Measurements from ENCODE around the gene PMS1.
A peak's percentile ranks its signal among the peaks of the same experiment; 100 is the strongest.

PMS1 gene

DNA sequence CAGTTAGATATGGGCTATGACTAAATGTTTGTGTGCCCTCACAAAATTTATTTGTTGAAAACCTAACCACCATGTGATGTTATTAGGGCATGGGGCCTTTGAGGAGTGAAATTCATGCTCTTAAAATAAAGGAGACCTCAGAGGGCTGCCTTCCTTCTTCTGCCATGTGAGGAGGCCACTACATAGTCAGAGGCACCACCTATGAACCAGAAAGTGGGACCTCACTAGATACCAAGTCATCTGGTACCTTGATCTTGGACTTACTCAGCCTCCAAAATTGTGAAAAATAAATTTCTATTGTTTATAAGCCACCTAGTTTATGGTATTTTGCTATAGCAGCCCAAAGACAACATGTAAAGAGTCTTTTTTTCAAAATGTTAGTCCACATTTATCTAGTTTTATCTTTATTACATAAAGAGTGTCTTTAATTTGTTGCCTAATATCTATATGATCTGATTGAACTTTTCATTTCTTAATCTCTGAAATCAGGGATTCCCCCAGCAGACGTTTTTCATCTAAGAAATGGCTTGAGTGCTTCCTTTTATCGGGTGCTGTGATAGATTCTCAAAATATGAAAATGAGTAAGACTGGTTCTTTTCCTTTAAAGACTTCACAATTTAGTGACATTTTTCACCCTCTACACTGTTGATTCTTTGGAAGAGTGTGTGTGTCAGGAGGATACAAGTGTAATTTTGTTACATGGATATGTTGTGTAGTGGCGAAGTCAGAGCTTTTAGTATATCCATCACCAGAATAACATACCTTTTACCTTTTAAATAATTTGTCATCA lies 34.2 kb downstream of the PMS1 start:
- Histone ChIP-seq H2BK12ac (ENCODE audit: low read length in 2 of 2) (no peak overlapping the region), H3K18ac (ENCODE audit: low read depth in 1 of 2, low read length in 2 of 2) (no peak overlapping the region), H3K23ac (ENCODE audit: low read length in 2 of 2) (no peak overlapping the region), H2BK5ac (ENCODE audit: low read depth, low read length, poor library complexity, severe bottlenecking) (no peak overlapping the region), H3K4me2 (ENCODE audit: low read length, poor library complexity, severe bottlenecking) (no peak overlapping the region), H3K27me3 (ENCODE audit: control insufficient read depth in 1 of 2, insufficient read depth in 1 of 2, low read length in 2 of 2) (no peaks in the 10 kb centered on the region), H2AK5ac (ENCODE audit: low read length, severe bottlenecking) (no peak overlapping the region), H3K9me3 (ENCODE audit: control insufficient read depth, low read length) (peaks cover 6% of the 10 kb centered on the region), H3K79me1 (replicated peaks; ENCODE audit: low read length, poor library complexity, severe bottlenecking) (peaks cover 8% of the 10 kb centered on the region), H2AFZ (ENCODE audit: low read depth, low read length) (no peak overlapping the region), H3K4ac (ENCODE audit: low read depth in 1 of 2, low read length in 2 of 2) (no peak overlapping the region), H3K36me3 (ENCODE audit: control insufficient read depth in 1 of 2, insufficient read depth in 2 of 2, low read depth in 1 of 2, low read length in 2 of 2) (peaks cover 4 to 26% of the 10 kb centered on the region in 2 experiments), H4K91ac (ENCODE audit: low read length) (no peak overlapping the region), H3K9ac (ENCODE audit: low read length) (peak overlapping the region; percentile 47), H4K8ac (ENCODE audit: low read length) (no peak overlapping the region), H2BK15ac (ENCODE audit: low read depth, poor library complexity, severe bottlenecking) (no peak overlapping the region), H2BK120ac (ENCODE audit: low read depth, low read length) (no peak overlapping the region), H3K4me3 (ENCODE audit: insufficient read depth in 1 of 2, low read depth in 1 of 2, low read length in 2 of 2) (no peak overlapping the region), H3K27ac (ENCODE audit: low read length, poor library complexity, severe bottlenecking) (no peak overlapping the region), H3K4me1 (ENCODE audit: control insufficient read depth, insufficient read depth, low read depth, low read length) (peaks cover 2% of the 10 kb centered on the region), H3K14ac (ENCODE audit: low read length in 2 of 2) (no peak overlapping the region)
- WGBS, result no CpG with 5 or more reads among the region's 3 CpGs
- no peak for DNase-seq

DNA sequence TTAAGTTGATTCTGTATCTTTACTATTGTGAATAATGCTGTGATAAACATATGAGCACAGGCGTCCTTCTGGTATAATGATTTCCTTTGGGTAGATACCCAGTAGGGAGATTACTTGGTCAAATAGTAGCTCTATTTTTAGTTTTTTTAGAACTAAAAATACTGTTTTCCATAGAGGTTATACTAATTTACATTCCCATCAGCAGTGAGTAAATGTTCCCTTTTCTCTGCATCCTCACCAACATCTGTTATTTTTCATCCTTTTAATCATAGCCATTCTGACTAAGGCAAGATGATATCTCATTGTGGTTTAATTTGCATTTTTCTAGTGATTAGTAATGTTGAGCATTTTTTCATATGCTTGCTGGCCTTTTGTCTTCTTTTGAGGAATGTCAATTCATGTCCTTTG lies 35.1 kb downstream of the PMS1 start:
- no peak overlapping the region for H3K4me3 ChIP-seq (ENCODE audit: insufficient read depth in 1 of 2, low read depth in 1 of 2, low read length in 2 of 2)
- no peak overlapping the region for H3K18ac ChIP-seq (ENCODE audit: low read depth in 1 of 2, low read length in 2 of 2)
- no peak overlapping the region for H2AFZ ChIP-seq (ENCODE audit: low read depth, low read length)
- H3K23ac ChIP-seq (ENCODE audit: low read length in 2 of 2), result no peak overlapping the region
- H3K27ac ChIP-seq (ENCODE audit: low read length, poor library complexity, severe bottlenecking), result no peak overlapping the region
- H2AK5ac ChIP-seq (ENCODE audit: low read length, severe bottlenecking), result no peak overlapping the region
- H3K36me3 ChIP-seq (ENCODE audit: control insufficient read depth in 1 of 2, insufficient read depth in 2 of 2, low read depth in 1 of 2, low read length in 2 of 2), result peaks cover 4 to 18% of the 10 kb centered on the region in 2 experiments
- no peak overlapping the region for H2BK12ac ChIP-seq (ENCODE audit: low read length in 2 of 2)
- H3K4ac ChIP-seq (ENCODE audit: low read depth in 1 of 2, low read length in 2 of 2), result no peak overlapping the region
- H3K9ac ChIP-seq (ENCODE audit: low read length), result peak overlapping the region; percentile 47
- H3K14ac ChIP-seq (ENCODE audit: low read length in 2 of 2), result no peak overlapping the region
- no peak overlapping the region for H2BK15ac ChIP-seq (ENCODE audit: low read depth, poor library complexity, severe bottlenecking)
- peaks cover 5% of the 10 kb centered on the region for H3K9me3 ChIP-seq (ENCODE audit: control insufficient read depth, low read length)
- H3K4me2 ChIP-seq (ENCODE audit: low read length, poor library complexity, severe bottlenecking), result no peak overlapping the region
- peak; percentile 43 for DNase-seq
- no peaks in the 10 kb centered on the region for H3K27me3 ChIP-seq (ENCODE audit: control insufficient read depth in 1 of 2, insufficient read depth in 1 of 2, low read length in 2 of 2)
- H3K4me1 ChIP-seq (ENCODE audit: control insufficient read depth, insufficient read depth, low read depth, low read length), result peaks cover 2% of the 10 kb centered on the region
- no peak overlapping the region for H4K8ac ChIP-seq (ENCODE audit: low read length)
- no CpG with 5 or more reads among the region's 1 CpG for WGBS
- no peak overlapping the region for H2BK5ac ChIP-seq (ENCODE audit: low read depth, low read length, poor library complexity, severe bottlenecking)
- no peak overlapping the region for H4K91ac ChIP-seq (ENCODE audit: low read length)
- no peak overlapping the region for H2BK120ac ChIP-seq (ENCODE audit: low read depth, low read length)
- H3K79me1 ChIP-seq (replicated peaks; ENCODE audit: low read length, poor library complexity, severe bottlenecking), result peaks cover 8% of the 10 kb centered on the region

DNA sequence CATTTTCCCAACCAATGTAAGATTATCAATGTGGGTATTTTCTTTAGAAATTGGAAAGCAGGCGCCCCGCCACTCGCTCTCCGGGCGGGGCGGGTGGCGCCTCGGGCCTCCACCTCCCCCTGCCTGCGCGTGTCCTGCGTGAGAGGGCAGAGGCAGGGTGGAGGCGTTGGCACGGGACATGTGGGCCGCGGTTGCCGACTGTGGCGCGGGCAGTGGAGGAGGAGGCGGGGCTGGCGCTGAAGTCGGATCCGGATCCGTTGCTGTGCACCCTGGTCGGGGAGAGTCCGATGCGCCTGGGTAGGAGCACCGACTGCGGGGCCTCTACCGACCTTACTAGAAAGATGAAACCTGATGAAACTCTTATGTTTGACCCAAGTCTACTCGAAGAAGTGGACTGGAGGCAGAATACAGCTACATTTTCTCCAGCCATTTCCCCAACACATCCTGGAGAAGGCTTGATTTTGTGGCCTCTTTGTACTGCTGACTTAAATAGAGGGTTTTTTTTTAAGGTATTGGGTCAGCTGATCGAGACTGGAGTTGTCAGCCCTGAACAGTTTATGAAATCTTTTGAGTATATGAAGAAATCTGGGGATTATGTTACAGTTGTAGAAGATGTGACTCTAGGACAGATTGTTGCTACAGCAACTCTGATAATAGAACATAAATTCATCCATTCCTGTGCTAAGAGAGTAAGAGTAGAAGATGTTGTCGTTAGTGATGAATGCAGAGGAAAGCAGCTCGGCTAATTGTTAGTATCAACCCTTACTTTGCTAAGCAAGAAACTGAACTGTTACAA lies 37.9 kb downstream of the PMS1 start:
- Histone ChIP-seq H3K4me2 (ENCODE audit: low read length, poor library complexity, severe bottlenecking) (no peak overlapping the region), H2BK15ac (ENCODE audit: low read depth, poor library complexity, severe bottlenecking) (no peak overlapping the region), H3K23ac (ENCODE audit: low read length in 2 of 2) (no peak overlapping the region), H3K14ac (ENCODE audit: low read length in 2 of 2) (no peak overlapping the region), H3K18ac (ENCODE audit: low read depth in 1 of 2, low read length in 2 of 2) (peak overlapping the region; percentile 43 to 71), H2AFZ (ENCODE audit: low read depth, low read length) (no peak overlapping the region), H3K4me3 (ENCODE audit: insufficient read depth in 1 of 2, low read depth in 1 of 2, low read length in 2 of 2) (no peak overlapping the region), H3K27me3 (ENCODE audit: control insufficient read depth in 1 of 2, insufficient read depth in 1 of 2, low read length in 2 of 2) (no peaks in the 10 kb centered on the region), H2BK120ac (ENCODE audit: low read depth, low read length) (peak overlapping the region; percentile 61), H3K4me1 (ENCODE audit: control insufficient read depth, insufficient read depth, low read depth, low read length) (peaks cover 2% of the 10 kb centered on the region), H3K9me3 (ENCODE audit: control insufficient read depth, low read length) (peaks cover 5% of the 10 kb centered on the region), H3K27ac (ENCODE audit: low read length, poor library complexity, severe bottlenecking) (no peak overlapping the region), H2AK5ac (ENCODE audit: low read length, severe bottlenecking) (no peak overlapping the region), H2BK5ac (ENCODE audit: low read depth, low read length, poor library complexity, severe bottlenecking) (no peak overlapping the region), H3K79me1 (replicated peaks; ENCODE audit: low read length, poor library complexity, severe bottlenecking) (peaks cover 10% of the 10 kb centered on the region), H4K8ac (ENCODE audit: low read length) (peak overlapping the region; percentile 84), H3K9ac (ENCODE audit: low read length) (peak overlapping the region; percentile 58), H4K91ac (ENCODE audit: low read length) (peak overlapping the region; percentile 92), H3K36me3 (ENCODE audit: control insufficient read depth in 1 of 2, insufficient read depth in 2 of 2, low read depth in 1 of 2, low read length in 2 of 2) (peaks cover 4 to 16% of the 10 kb centered on the region in 2 experiments), H3K4ac (ENCODE audit: low read depth in 1 of 2, low read length in 2 of 2) (peak overlapping the region in 1 of 2 experiments; percentile 35), H2BK12ac (ENCODE audit: low read length in 2 of 2) (no peak overlapping the region)
- WGBS, result 99% methylated on average over 31 of the region's 33 CpGs
- DNase-seq, result peak; percentile 88

DNA sequence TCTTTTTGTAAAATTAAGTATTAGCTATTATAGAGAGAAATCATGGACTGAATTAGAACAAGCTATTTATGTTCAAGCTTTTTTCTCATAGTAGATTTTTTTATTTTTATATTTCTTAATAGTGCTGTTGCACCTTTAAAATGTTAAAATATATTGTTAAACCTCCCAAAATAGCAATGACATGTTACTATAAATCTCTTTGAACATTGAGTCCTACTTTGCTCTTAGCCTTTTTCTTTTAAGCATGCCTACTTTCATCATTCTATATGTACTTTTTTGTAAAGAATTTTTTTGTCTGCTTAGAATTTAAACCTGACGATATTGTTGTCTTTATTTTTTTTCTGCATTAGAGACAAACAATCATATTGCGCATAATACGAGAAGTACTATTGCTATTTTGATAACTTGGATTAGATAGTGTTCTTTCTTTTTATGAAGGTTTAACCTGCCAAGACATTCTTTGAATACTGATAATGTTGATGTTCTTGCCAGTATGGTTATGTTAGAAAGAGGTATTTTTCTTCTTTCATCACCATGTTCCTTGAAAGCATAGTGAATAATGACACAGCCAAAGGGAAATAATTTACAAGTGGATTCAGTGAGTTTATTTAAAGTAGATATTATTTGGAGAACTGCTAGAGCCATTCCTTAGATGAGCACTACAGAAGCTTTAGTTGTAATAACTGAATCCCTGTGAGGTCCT lies 40.6 kb downstream of the PMS1 start:
- Histone ChIP-seq H2AK5ac (ENCODE audit: low read length, severe bottlenecking) (no peak overlapping the region), H3K9ac (ENCODE audit: low read length) (no peak overlapping the region)
- WGBS, result 100% methylated on average over 2 of the region's 3 CpGs

More for the DNA sequence above, 40.6 kb downstream of the PMS1 start:
- H3K14ac ChIP-seq (ENCODE audit: low read length in 2 of 2), result no peak overlapping the region
- H3K79me1 ChIP-seq (replicated peaks; ENCODE audit: low read length, poor library complexity, severe bottlenecking), result peaks cover 10% of the 10 kb centered on the region
- no peak overlapping the region for H2BK5ac ChIP-seq (ENCODE audit: low read depth, low read length, poor library complexity, severe bottlenecking)
- no peak overlapping the region for H2BK15ac ChIP-seq (ENCODE audit: low read depth, poor library complexity, severe bottlenecking)
- no peak overlapping the region for H2BK12ac ChIP-seq (ENCODE audit: low read length in 2 of 2)
- no peak overlapping the region for H3K4me2 ChIP-seq (ENCODE audit: low read length, poor library complexity, severe bottlenecking)
- no peak overlapping the region for H2BK120ac ChIP-seq (ENCODE audit: low read depth, low read length)
- H3K9me3 ChIP-seq (ENCODE audit: control insufficient read depth, low read length), result no peaks in the 10 kb centered on the region
- no peak overlapping the region for H3K18ac ChIP-seq (ENCODE audit: low read depth in 1 of 2, low read length in 2 of 2)
- H3K4ac ChIP-seq (ENCODE audit: low read depth in 1 of 2, low read length in 2 of 2), result no peak overlapping the region
- H3K4me3 ChIP-seq (ENCODE audit: insufficient read depth in 1 of 2, low read depth in 1 of 2, low read length in 2 of 2), result no peak overlapping the region
- no peak for DNase-seq
- no peak overlapping the region for H3K23ac ChIP-seq (ENCODE audit: low read length in 2 of 2)
- no peak overlapping the region for H4K91ac ChIP-seq (ENCODE audit: low read length)
- H4K8ac ChIP-seq (ENCODE audit: low read length), result no peak overlapping the region
- H3K4me1 ChIP-seq (ENCODE audit: control insufficient read depth, insufficient read depth, low read depth, low read length), result peaks cover 2% of the 10 kb centered on the region
- no peak overlapping the region for H2AFZ ChIP-seq (ENCODE audit: low read depth, low read length)
- H3K36me3 ChIP-seq (ENCODE audit: control insufficient read depth in 1 of 2, insufficient read depth in 2 of 2, low read depth in 1 of 2, low read length in 2 of 2), result peaks cover 4 to 8% of the 10 kb centered on the region in 2 experiments
- H3K27ac ChIP-seq (ENCODE audit: low read length, poor library complexity, severe bottlenecking), result no peak overlapping the region
- no peaks in the 10 kb centered on the region for H3K27me3 ChIP-seq (ENCODE audit: control insufficient read depth in 1 of 2, insufficient read depth in 1 of 2, low read length in 2 of 2)

All from mesenchymal stem cell (in vitro differentiated cells and primary cell).